Peyer's patch (tissue), 4 donors: ENCODE measurements around the gene RSPH1.

Source experiments
- CTCF ChIP-seq, 6 experiments: fragments of 450-650 bp in 4 of 6; fragments of 200-600 bp in 2 of 6; sonication (generic) in 1 of 6; IDR thresholded peaks; one replicate each; pipeline ENCODE4 v1.5.1; 2017 to 2019; ENCODE audit warnings: antibody characterized with exemption in 6 of 6, mild to moderate bottlenecking in 3 of 6, moderate library complexity in 1 of 6
- POLR2A ChIP-seq, 2 donors: fragments of 450-650 bp; IDR thresholded peaks; one replicate each; pipeline ENCODE4 v1.5.1; 2017; ENCODE audit warnings: antibody characterized with exemption in 2 of 2, mild to moderate bottlenecking in 2 of 2, moderate library complexity in 2 of 2

GRCh38 chr21:42543106-42543847 is 47.3 kb upstream of the RSPH1 start:
- no peak for TF ChIP-seq POLR2A (IDR thresholded peaks at IDR 0.05)
- no peak for TF ChIP-seq CTCF (IDR thresholded peaks at IDR 0.05)
